Transverse colon (tissue), 4 donors: ENCODE measurements around the gene ZNF644. TPM values are rescaled to one million over a fixed set of nuclear protein-coding genes. Genes with fewer than 3 reads are reported as not detected.

Experiments
- DNase-seq: peaks from one replicate; pipeline ENCODE4 v3.0.0-alpha.2; 2019
- H3K27ac ChIP-seq, 4 donors: fragments of 200-600 bp; sonication (generic); 2 replicates each; pipeline ENCODE4 v1.5.1; 2016 to 2018; ENCODE audit warnings: inconsistent platforms in 4 of 4
- H3K27me3 ChIP-seq: fragments of 200-600 bp; sonication (generic); 2 replicates; pipeline ENCODE4 v1.5.1; 2017; ENCODE audit warnings: inconsistent platforms
- H3K36me3 ChIP-seq, 4 donors: fragments of 200-600 bp; sonication (generic); 2 replicates each; pipeline ENCODE4 v1.5.1; 2017 to 2019; ENCODE audit warnings: inconsistent platforms in 4 of 4
- H3K4me1 ChIP-seq, 4 donors: fragments of 200-600 bp; sonication (generic); 2 replicates each; pipeline ENCODE4 v1.5.1; 2017 to 2020; ENCODE audit warnings: inconsistent platforms in 4 of 4
- H3K4me3 ChIP-seq, 4 donors: fragments of 200-600 bp; sonication (generic); 1 replicate in 1 of 4; 2 replicates in 3 of 4; pipeline versions ENCODE4 v1.5.1 to v1.6.1; 2017 to 2019; ENCODE audit warnings: inconsistent platforms in 4 of 4
- H3K9me3 ChIP-seq, 2 donors: fragments of 200-600 bp; sonication (generic); 2 replicates each; pipeline ENCODE4 v1.5.1; 2017 to 2019; ENCODE audit warnings: inconsistent platforms in 2 of 2
- CTCF ChIP-seq, 5 experiments: fragments of 200-600 bp in 3 of 5; fragments of 450-650 bp in 2 of 5; sonication (generic) in 3 of 5; IDR thresholded peaks; 1 replicate in 2 of 5; 2 replicates in 3 of 5; pipeline ENCODE4 v1.5.1; 2016 to 2017; ENCODE audit warnings: antibody characterized with exemption in 5 of 5, inconsistent platforms in 3 of 5, mild to moderate bottlenecking in 2 of 5, moderate library complexity in 1 of 5
- EP300 ChIP-seq: sonication (generic); formaldehyde crosslinking; IDR thresholded peaks from one replicate; pipeline ENCODE4 v1.6.1; 2017; ENCODE audit warnings: antibody characterized with exemption, low read depth
- POLR2A ChIP-seq: fragments of 450-650 bp; IDR thresholded peaks from one replicate; pipeline ENCODE4 v1.6.1; 2016; ENCODE audit warnings: antibody characterized with exemption, mild to moderate bottlenecking, moderate library complexity
- POLR2AphosphoS5 ChIP-seq, 3 donors: sonication (generic); formaldehyde crosslinking; IDR thresholded peaks; one replicate each; pipeline ENCODE4 v1.6.1; 2016; ENCODE audit warnings: antibody characterized with exemption in 3 of 3
- WGBS, 2 donors: methylation state at CpG; one replicate each; pipeline ENCODE4 v1.1.5; 2018; ENCODE audit warnings: low coverage in 1 of 2; 5-methylcytosine and 5-hydroxymethylcytosine counted together
- in situ Hi-C, 4 donors: fragments of 200-750 bp; cut with MboI; loops; one replicate each; pipeline versions ENCODE4 v1.15.0 to v1.15.1; 2017; ENCODE audit warnings: low sequenced_read_pairs in 3 of 4, low pct_ligation_motif_present in 1 of 4, low pct_unique_long_range_greater_than_20kb in 1 of 4
- intact Hi-C: fragments of 100-400 bp; cut with DNase I; formaldehyde crosslinking; loops from one replicate; pipeline ENCODE4 v1.15.1; 2023; ENCODE audit warnings: low total_unique reads
- total RNA-seq, 4 donors: library from RNA; depleted of rRNA; stranded (reverse); fragments of >200 nt; gene quantifications; one replicate each; pipeline ENCODE4 v1.1.0, GENCODE V29; 2016

Gene ZNF644
- total RNA-seq, 4 donors from 2014 or later = 19.5 to 86.2 (median 50.4) TPM

- no peak overlapping the region for H3K27ac ChIP-seq
- H3K27me3 ChIP-seq = no peaks in the 10 kb centered on the region
- TF ChIP-seq POLR2A (no peak), POLR2AphosphoS5 (IDR thresholded peaks at IDR 0.05) (no peak), EP300 (no peak), CTCF (IDR thresholded peaks at IDR 0.05) (no peak)
Measured at GRCh38 chr1:91007827-91008226, 14.0 kb downstream of the ZNF644 start.

GRCh38 chr1:91007092-91007491, 14.7 kb downstream of the ZNF644 start:
- in situ Hi-C loops (no loop called here), intact Hi-C loops (no loop called here)
- DNase-seq = no peak
- Histone ChIP-seq H3K27ac (no peak overlapping the region), H3K4me3 (no peak overlapping the region), H3K27me3 (no peaks in the 10 kb centered on the region), H3K9me3 (no peaks in the 10 kb centered on the region), H3K4me1 (peaks cover 7 to 47% (median 10%) of the 10 kb centered on the region in 4 donors), H3K36me3 (no peaks in the 10 kb centered on the region)
- WGBS, 2 donors = 93 to 100% methylated on average over 6 to 7 of the region's 7 CpGs
- TF ChIP-seq POLR2A = no peak
- TF ChIP-seq EP300 = no peak
- no peak for TF ChIP-seq CTCF (IDR thresholded peaks at IDR 0.05)
- no peak for TF ChIP-seq POLR2AphosphoS5 (IDR thresholded peaks at IDR 0.05)

More at GRCh38 chr1:91007827-91008226, 14.0 kb downstream of the ZNF644 start:
- H3K36me3 ChIP-seq = no peaks in the 10 kb centered on the region
- intact Hi-C loops = no loop called here
- H3K9me3 ChIP-seq = no peaks in the 10 kb centered on the region
- DNase-seq = no peak
- H3K4me3 ChIP-seq = no peak overlapping the region
- in situ Hi-C loops = no loop called here
- peaks cover 9 to 54% (median 15%) of the 10 kb centered on the region in 4 donors for H3K4me1 ChIP-seq

- H3K27me3 ChIP-seq = no peaks in the 10 kb centered on the region
- no peaks in the 10 kb centered on the region for H3K9me3 ChIP-seq
- no peak for TF ChIP-seq POLR2A
- TF ChIP-seq POLR2AphosphoS5 (IDR thresholded peaks at IDR 0.05) = no peak
- no peak for TF ChIP-seq EP300
- no peak for TF ChIP-seq CTCF (IDR thresholded peaks at IDR 0.05)
- intact Hi-C loops = no loop called here
- 96 to 100% methylated on average over 2 of the region's 2 CpGs for WGBS, 2 donors
- no peak overlapping the region for H3K4me3 ChIP-seq
- H3K36me3 ChIP-seq = no peaks in the 10 kb centered on the region
- in situ Hi-C loops = no loop called here
- DNase-seq = no peak
- no peak overlapping the region for H3K27ac ChIP-seq
- H3K4me1 ChIP-seq = peaks cover 0 to 39% (median 3%) of the 10 kb centered on the region in 4 donors
Measured at GRCh38 chr1:91006113-91006908, 15.5 kb downstream of the ZNF644 start.

- Histone ChIP-seq H3K4me3 (no peak overlapping the region), H3K36me3 (no peaks in the 10 kb centered on the region), H3K9me3 (no peaks in the 10 kb centered on the region), H3K27me3 (no peaks in the 10 kb centered on the region), H3K4me1 (peaks cover 0 to 35% (median 3%) of the 10 kb centered on the region in 4 donors), H3K27ac (no peak overlapping the region)
- DNase-seq = no peak
- 57 to 59% methylated on average over 1 of the region's 1 CpG for WGBS, 2 donors
- in situ Hi-C loops (no loop called here), intact Hi-C loops (no loop called here)
- TF ChIP-seq POLR2A (no peak), EP300 (no peak), CTCF (IDR thresholded peaks at IDR 0.05) (no peak), POLR2AphosphoS5 (IDR thresholded peaks at IDR 0.05) (no peak)
Measured at GRCh38 chr1:91005285-91005684, 16.6 kb downstream of the ZNF644 start.
